IMR-90 (cell line): Measurements from ENCODE around the gene FTO. TPM values are rescaled to one million over a fixed set of nuclear protein-coding genes. Genes with fewer than 3 reads are reported as not detected.

Source experiments
- ATAC-seq: fragments of 200-7000 bp; cut with Tn5 transposase; 2 replicates; pipeline ENCODE4 v1.9.1; 2020; ENCODE audit warnings: low read depth, mild to moderate bottlenecking, moderate library complexity
- BruUV-seq: library from RNA; stranded (reverse); fragments of 400-500 nt; replicated peaks from 2 replicates; lab custom pipeline; 2021; lab: Mats Ljungman, UMichigan
- CTCF ChIA-PET: fragments of 300-600 bp; formaldehyde crosslinking; extraction: SDS; loops from one replicate; lab custom pipeline; 2021; ENCODE audit warnings: antibody characterized with exemption; lab: Yijun Ruan, JAX
- POLR2A ChIA-PET: fragments of 300-600 bp; sonication (Branson Sonifier 250); formaldehyde crosslinking; loops from one replicate; lab custom pipeline; 2022; ENCODE audit warnings: antibody characterized with exemption; ENCODE audit not compliant: unreplicated experiment; lab: Charles Lee
- DNase-seq: peaks from one replicate; pipeline ENCODE4 v3.0.0; 2013
- H2AFZ ChIP-seq: replicated peaks from 2 replicates; pipeline ENCODE3; 2013; ENCODE audit warnings: low read length, mild to moderate bottlenecking; ENCODE audit not compliant: poor library complexity
- H2AK5ac ChIP-seq: 2 replicates; pipeline ENCODE4 v1.6.1; 2013; ENCODE audit warnings: low read depth, low read length, inconsistent platforms
- H2AK9ac ChIP-seq: replicated peaks from 2 replicates; pipeline ENCODE3; 2013; ENCODE audit warnings: mild to moderate bottlenecking, low read depth, low read length, moderate library complexity; ENCODE audit not compliant: poor library complexity
- H2BK120ac ChIP-seq: 2 replicates; pipeline ENCODE4 v1.6.1; 2013; ENCODE audit warnings: low read depth, low read length, inconsistent platforms
- H2BK15ac ChIP-seq: 3 replicates; pipeline ENCODE4 v1.6.1; 2013; ENCODE audit warnings: low read depth, low read length, inconsistent platforms
- H2BK20ac ChIP-seq: 2 replicates; pipeline ENCODE4 v1.6.1; 2013; ENCODE audit warnings: low read depth, mild to moderate bottlenecking, inconsistent platforms, low read length, moderate library complexity
- H2BK5ac ChIP-seq: 2 replicates; pipeline ENCODE4 v1.6.1; 2013; ENCODE audit warnings: mild to moderate bottlenecking, low read depth, low read length, inconsistent platforms; ENCODE audit not compliant: poor library complexity, severe bottlenecking
- H3K14ac ChIP-seq: replicated peaks from 2 replicates; pipeline ENCODE4 v1.6.1; 2013; ENCODE audit warnings: low read depth, low read length, inconsistent platforms
- H3K18ac ChIP-seq: 2 replicates; pipeline ENCODE4 v1.6.1; 2013; ENCODE audit warnings: low read depth, low read length, control low read depth
- H3K23ac ChIP-seq: 2 replicates; pipeline ENCODE4 v1.6.1; 2013; ENCODE audit warnings: low read depth, low read length, inconsistent platforms
- H3K27ac ChIP-seq: 2 replicates; pipeline ENCODE4 v1.5.1; 2013; ENCODE audit warnings: mild to moderate bottlenecking, control low read depth, low read length; ENCODE audit not compliant: insufficient read depth
- H3K27me3 ChIP-seq: 2 replicates; pipeline ENCODE4 v1.6.1; 2013; ENCODE audit warnings: low read length; ENCODE audit not compliant: control insufficient read depth, insufficient read depth
- H3K36me3 ChIP-seq: 2 replicates; pipeline ENCODE4 v1.6.1; 2013; ENCODE audit warnings: low read length, mixed read lengths; ENCODE audit not compliant: control insufficient read depth, insufficient read depth
- H3K4ac ChIP-seq: 2 replicates; pipeline ENCODE4 v1.6.1; 2013; ENCODE audit warnings: low read depth, low read length, inconsistent platforms
- H3K4me1 ChIP-seq: 2 replicates; pipeline ENCODE4 v1.6.1; 2013; ENCODE audit warnings: low read length, mixed read lengths; ENCODE audit not compliant: control insufficient read depth, insufficient read depth
- H3K4me2 ChIP-seq: 2 replicates; pipeline ENCODE4 v1.6.1; 2013; ENCODE audit warnings: low read depth, mild to moderate bottlenecking, control low read depth, low read length, moderate library complexity
- H3K4me3 ChIP-seq: 2 replicates; pipeline ENCODE4 v1.5.1; 2013; ENCODE audit warnings: low read depth, mild to moderate bottlenecking, control low read depth, low read length, moderate library complexity; ENCODE audit not compliant: insufficient read depth
- H3K56ac ChIP-seq: 2 replicates; pipeline ENCODE4 v1.6.1; 2013; ENCODE audit warnings: low read length, inconsistent platforms; ENCODE audit not compliant: insufficient read depth; ENCODE audit errors: extremely low read depth
- H3K79me1 ChIP-seq, 2 experiments: 2 replicates each; pipeline ENCODE4 v1.6.1; 2013; ENCODE audit warnings: low read length in 2 of 2, inconsistent platforms in 1 of 2, low read depth in 1 of 2
- H3K9ac ChIP-seq: 2 replicates; pipeline ENCODE4 v1.6.1; 2013; ENCODE audit warnings: low read depth, low read length, control low read depth
- H3K9me1 ChIP-seq: 2 replicates; pipeline ENCODE4 v1.6.1; 2013; ENCODE audit warnings: low read length, inconsistent platforms; ENCODE audit not compliant: insufficient read depth
- H3K9me3 ChIP-seq: 2 replicates; pipeline ENCODE4 v1.6.1; 2013; ENCODE audit warnings: low read length; ENCODE audit not compliant: control insufficient read depth, insufficient read depth
- H4K20me1 ChIP-seq: 2 replicates; pipeline ENCODE4 v1.6.1; 2013; ENCODE audit warnings: low read length, inconsistent platforms; ENCODE audit not compliant: insufficient read depth
- H4K5ac ChIP-seq: 2 replicates; pipeline ENCODE4 v1.6.1; 2013; ENCODE audit warnings: mild to moderate bottlenecking, low read depth, low read length, control low read depth
- H4K8ac ChIP-seq, 2 experiments: 2 replicates each; pipeline ENCODE4 v1.6.1; 2013; ENCODE audit warnings: low read depth in 2 of 2, low read length in 2 of 2, control low read depth in 1 of 2, inconsistent platforms in 1 of 2
- H4K91ac ChIP-seq: 2 replicates; pipeline ENCODE4 v1.6.1; 2013; ENCODE audit warnings: low read depth, low read length, inconsistent platforms; ENCODE audit not compliant: insufficient read depth
- FOS ChIP-seq: fragments of 150-350 bp; IDR thresholded peaks from 2 replicates; pipeline ENCODE4 v1.6.1; 2016; ENCODE audit warnings: low read depth, low read length
- NFE2L2 ChIP-seq: fragments of 150-350 bp; IDR thresholded peaks from 2 replicates; pipeline ENCODE4 v1.6.1; 2016; ENCODE audit warnings: low read depth, mild to moderate bottlenecking, low read length
- POLR2A ChIP-seq: IDR thresholded peaks from 2 replicates; pipeline ENCODE4 v1.6.1; 2012; ENCODE audit warnings: mild to moderate bottlenecking, low read depth, low read length
- RAD21 ChIP-seq: IDR thresholded peaks from 2 replicates; pipeline ENCODE4 v1.6.1; 2012; ENCODE audit warnings: low read length, improper control_type of control experiment
- RFX5 ChIP-seq: IDR thresholded peaks from 2 replicates; pipeline ENCODE4 v1.8.0; 2012; ENCODE audit warnings: low read depth, mild to moderate bottlenecking, low read length, moderate library complexity
- SMC3 ChIP-seq: fragments of 150-350 bp; IDR thresholded peaks from 2 replicates; pipeline ENCODE4 v1.6.1; 2016; ENCODE audit warnings: low read depth, mild to moderate bottlenecking, antibody characterized with exemption, low read length, moderate library complexity
- WGBS, 2 experiments: methylation state at CpG; one replicate each; pipeline versions ENCODE4 v1.1.5 to v1.1.7; 2013; ENCODE audit warnings: missing lambda C conversion rate in 2 of 2; ENCODE audit not compliant: insufficient read length in 1 of 2; ENCODE audit errors: extremely low coverage in 2 of 2; 5-methylcytosine and 5-hydroxymethylcytosine counted together
- dilution Hi-C: fragments of 300-500 bp; cut with HindIII; formaldehyde crosslinking; loops from one replicate; pipeline ENCODE4 v1.14.3; 2018; ENCODE audit warnings: low sequenced_read_pairs; ENCODE audit not compliant: unreplicated experiment
- in situ Hi-C: fragments of 300-500 bp; cut with MboI; formaldehyde crosslinking; loops from 3 replicates; pipeline ENCODE4 v1.14.3; 2019; ENCODE audit warnings: low sequenced_read_pairs, inconsistent platforms, mixed read lengths
- intact Hi-C: fragments of 100-400 bp; cut with micrococcal nuclease; formaldehyde crosslinking; loops from 2 replicates; pipeline ENCODE4 v1.10.0; 2022
- polyA plus RNA-seq, 3 experiments: library from polyadenylated mRNA; depleted of rRNA; stranded (reverse); fragments of >200 nt; gene quantifications; 2 replicates each; pipeline ENCODE4 v1.2.3, GENCODE V29; 2012; ENCODE audit warnings: low replicate concordance in 1 of 3
- total RNA-seq: library from RNA; depleted of rRNA; stranded (reverse); fragments of >200 nt; gene quantifications from 2 replicates; pipeline ENCODE4 v1.2.3, GENCODE V29; 2012
- TF ChIP-seq, protein P1 (sequence below): fragments of 150-350 bp; IDR thresholded peaks from 2 replicates; pipeline ENCODE4 v1.6.1; 2017; ENCODE audit warnings: mild to moderate bottlenecking, antibody characterized with exemption, low read length, low read depth
- TF ChIP-seq, protein P2 (sequence below): conservative IDR thresholded peaks from 2 replicates; pipeline ENCODE4 v1.5.1; 2012; ENCODE audit warnings: mild to moderate bottlenecking, low read depth, low read length, improper control_type of control experiment

FTO gene
- total and polyA plus RNA-seq, 2 of the 4 experiments (the other 2 are of a cell fraction): 70.3 to 132 TPM

DNA sequence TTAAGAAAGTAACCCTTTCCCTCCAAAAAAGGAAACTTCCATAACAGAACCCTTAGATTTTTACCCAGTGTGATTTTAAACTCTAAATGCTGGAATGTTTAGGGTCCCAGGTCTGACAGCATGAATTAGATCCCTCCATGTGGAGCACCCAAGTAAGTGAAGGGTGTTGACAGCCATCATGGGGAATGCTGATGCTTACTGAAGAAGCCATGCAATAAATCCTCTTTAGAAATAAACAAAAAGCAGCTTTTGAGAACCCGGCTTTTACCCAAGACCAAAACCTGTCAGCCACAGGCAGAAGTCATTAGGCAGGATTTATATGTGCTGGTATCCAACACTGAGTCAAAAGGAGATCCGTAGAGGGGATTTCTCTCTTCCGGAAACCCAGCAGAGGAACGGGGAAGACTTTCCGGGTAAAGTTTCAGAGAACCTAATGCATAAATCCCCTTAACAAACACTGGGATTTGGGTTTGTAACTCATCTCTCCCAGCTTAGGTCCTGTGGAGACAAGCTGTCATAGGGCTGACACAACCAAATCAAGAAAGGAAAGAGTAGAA is 295.1 kb downstream of the FTO start:
- Histone ChIP-seq H3K4me1 (peaks cover 2% of the 10 kb centered on the region; the same call in 1 of the 2 replicates), H4K91ac (no peak overlapping the region), H2AK5ac (no peak overlapping the region), H2AK9ac (no peak overlapping the region), H3K14ac (no peak overlapping the region), H2BK5ac (no peak overlapping the region), H3K4ac (no peak overlapping the region), H2AFZ (no peak overlapping the region), H3K9ac (no peak overlapping the region), H3K79me1 (peaks cover 0 to 5% of the 10 kb centered on the region in 2 experiments; a peak in 2 of 4 replicates), H3K23ac (no peak overlapping the region), H3K27ac (no peak overlapping the region), H4K5ac (no peak overlapping the region), H3K18ac (no peak overlapping the region), H2BK15ac (no peak overlapping the region), H3K4me2 (no peak overlapping the region), H3K27me3 (no peaks in the 10 kb centered on the region), H3K4me3 (no peak overlapping the region), H3K9me3 (no peaks in the 10 kb centered on the region), H3K56ac (no peak overlapping the region), H4K8ac (no peak overlapping the region), H3K36me3 (no peaks in the 10 kb centered on the region), H4K20me1 (no peaks in the 10 kb centered on the region), H3K9me1 (no peaks in the 10 kb centered on the region), H2BK20ac (no peak overlapping the region), H2BK120ac (no peak overlapping the region)
- in situ Hi-C loops: no loop called here
- CTCF ChIA-PET: interaction anchor here (0.5 kb wide), 1 partner anchor 995 kb away, joined by 5 read pairs; no protein-coding TSS in a partner anchor
- ATAC-seq (no peak), DNase-seq (no peak)
- 60% methylated on average over 1 of the region's 5 CpGs; no CpG with 5 or more reads in 1 of the 2 experiments for WGBS, 2 experiments
- TF ChIP-seq RFX5 (no peak), SMC3 (no peak), POLR2A (no peak), RAD21 (no peak), NFE2L2 (no peak), FOS (no peak)
- TF ChIP-seq, protein P1, sequence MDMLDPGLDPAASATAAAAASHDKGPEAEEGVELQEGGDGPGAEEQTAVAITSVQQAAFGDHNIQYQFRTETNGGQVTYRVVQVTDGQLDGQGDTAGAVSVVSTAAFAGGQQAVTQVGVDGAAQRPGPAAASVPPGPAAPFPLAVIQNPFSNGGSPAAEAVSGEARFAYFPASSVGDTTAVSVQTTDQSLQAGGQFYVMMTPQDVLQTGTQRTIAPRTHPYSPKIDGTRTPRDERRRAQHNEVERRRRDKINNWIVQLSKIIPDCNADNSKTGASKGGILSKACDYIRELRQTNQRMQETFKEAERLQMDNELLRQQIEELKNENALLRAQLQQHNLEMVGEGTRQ: no peak
- TF ChIP-seq, protein P2, sequence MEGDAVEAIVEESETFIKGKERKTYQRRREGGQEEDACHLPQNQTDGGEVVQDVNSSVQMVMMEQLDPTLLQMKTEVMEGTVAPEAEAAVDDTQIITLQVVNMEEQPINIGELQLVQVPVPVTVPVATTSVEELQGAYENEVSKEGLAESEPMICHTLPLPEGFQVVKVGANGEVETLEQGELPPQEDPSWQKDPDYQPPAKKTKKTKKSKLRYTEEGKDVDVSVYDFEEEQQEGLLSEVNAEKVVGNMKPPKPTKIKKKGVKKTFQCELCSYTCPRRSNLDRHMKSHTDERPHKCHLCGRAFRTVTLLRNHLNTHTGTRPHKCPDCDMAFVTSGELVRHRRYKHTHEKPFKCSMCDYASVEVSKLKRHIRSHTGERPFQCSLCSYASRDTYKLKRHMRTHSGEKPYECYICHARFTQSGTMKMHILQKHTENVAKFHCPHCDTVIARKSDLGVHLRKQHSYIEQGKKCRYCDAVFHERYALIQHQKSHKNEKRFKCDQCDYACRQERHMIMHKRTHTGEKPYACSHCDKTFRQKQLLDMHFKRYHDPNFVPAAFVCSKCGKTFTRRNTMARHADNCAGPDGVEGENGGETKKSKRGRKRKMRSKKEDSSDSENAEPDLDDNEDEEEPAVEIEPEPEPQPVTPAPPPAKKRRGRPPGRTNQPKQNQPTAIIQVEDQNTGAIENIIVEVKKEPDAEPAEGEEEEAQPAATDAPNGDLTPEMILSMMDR: no peak
- no TSS peak for BruUV-seq
- POLR2A ChIA-PET: interaction anchor here (0.6 kb wide), 1 partner anchor 281 kb away, joined by 3 read pairs; no protein-coding TSS in a partner anchor
- intact Hi-C loops: no loop called here
- dilution Hi-C loops: no loop called here
